Neural progenitor cell (in vitro differentiated cells): Measurements from ENCODE around the gene PSMC3. TPM values are rescaled to one million over a fixed set of nuclear protein-coding genes. Genes with fewer than 3 reads are reported as not detected.
A peak's percentile ranks its signal among the peaks of the same experiment; 100 is the strongest.

Experiments
- DNase-seq: peaks from one replicate; pipeline ENCODE4 v3.0.0-alpha.2; 2016; ENCODE audit warnings: low spot score
- H2AFZ ChIP-seq: fragments of 200-600 bp; sonication (generic); replicated peaks from 2 replicates; pipeline ENCODE4 v1.6.1; 2016; ENCODE audit warnings: antibody characterized with exemption
- H3F3A ChIP-seq: fragments of 200-600 bp; sonication (generic); 2 replicates; pipeline ENCODE4 v1.6.1; 2016; ENCODE audit warnings: antibody characterized with exemption, low read depth
- H3K27ac ChIP-seq: fragments of 200-600 bp; sonication (generic); 2 replicates; pipeline ENCODE4 v1.5.1; 2016; ENCODE audit warnings: mild to moderate bottlenecking
- H3K27me3 ChIP-seq: fragments of 200-600 bp; sonication (generic); 2 replicates; pipeline ENCODE4 v1.6.1; 2016; ENCODE audit warnings: mild to moderate bottlenecking, moderate library complexity
- H3K36me3 ChIP-seq: fragments of 200-600 bp; sonication (generic); 2 replicates; pipeline ENCODE4 v1.5.1; 2016
- H3K4me1 ChIP-seq: fragments of 200-600 bp; sonication (generic); 2 replicates; pipeline ENCODE4 v1.6.1; 2016; ENCODE audit warnings: mixed run types
- H3K4me2 ChIP-seq: fragments of 200-600 bp; sonication (generic); 2 replicates; pipeline ENCODE4 v1.6.1; 2016
- H3K4me3 ChIP-seq: fragments of 200-600 bp; sonication (generic); 2 replicates; pipeline ENCODE4 v1.5.1; 2016
- H3K79me2 ChIP-seq: fragments of 200-600 bp; sonication (generic); 2 replicates; pipeline ENCODE4 v1.6.1; 2016; ENCODE audit warnings: low read depth
- H3K9ac ChIP-seq: fragments of 200-600 bp; sonication (generic); 2 replicates; pipeline ENCODE4 v1.6.1; 2016
- H3K9me3 ChIP-seq: fragments of 200-600 bp; sonication (generic); 2 replicates; pipeline ENCODE4 v1.5.1; 2016; ENCODE audit warnings: low read depth
- H4K20me1 ChIP-seq: fragments of 200-600 bp; sonication (generic); 2 replicates; pipeline ENCODE4 v1.6.1; 2016; ENCODE audit warnings: low read depth
- H3K27ac Mint-ChIP-seq: 3 replicates; pipeline ENCODE4 v1.8.0; 2021; ENCODE audit warnings: mixed read lengths
- H3K27me3 Mint-ChIP-seq: 2 replicates; pipeline ENCODE4 v1.8.0; 2022; ENCODE audit warnings: low read depth, mild to moderate bottlenecking, inconsistent platforms, moderate library complexity, mixed read lengths; ENCODE audit not compliant: insufficient read depth
- H3K36me3 Mint-ChIP-seq: 3 replicates; pipeline ENCODE4 v1.8.0; 2021; ENCODE audit warnings: mixed read lengths
- H3K4me1 Mint-ChIP-seq: 3 replicates; pipeline ENCODE4 v1.8.0; 2021; ENCODE audit warnings: mixed read lengths
- H3K4me3 Mint-ChIP-seq: 3 replicates; pipeline ENCODE4 v1.8.0; 2021; ENCODE audit warnings: mild to moderate bottlenecking, moderate library complexity, mixed read lengths
- H3K9me3 Mint-ChIP-seq: 3 replicates; pipeline ENCODE4 v1.8.0; 2020; ENCODE audit warnings: mixed read lengths
- CTCF ChIP-seq: fragments of 200-600 bp; sonication (generic); IDR thresholded peaks from 2 replicates; pipeline ENCODE4 v1.5.1; 2017; ENCODE audit warnings: antibody characterized with exemption, mild to moderate bottlenecking
- EZH2 ChIP-seq: fragments of 200-600 bp; sonication (generic); IDR thresholded peaks from 2 replicates; pipeline ENCODE4 v1.6.1; 2017; ENCODE audit warnings: antibody characterized with exemption, mild to moderate bottlenecking, moderate library complexity
- EZH2phosphoT487 ChIP-seq: fragments of 200-600 bp; sonication (generic); IDR thresholded peaks from 2 replicates; pipeline ENCODE4 v1.6.1; 2017; ENCODE audit warnings: antibody characterized with exemption
- total RNA-seq: library from RNA; depleted of rRNA; stranded (reverse); fragments of >200 nt; gene quantifications from 2 replicates; pipeline ENCODE4 v1.2.3, GENCODE V29; 2015; ENCODE audit warnings: low replicate concordance

PSMC3 gene
- total RNA-seq, 1 donor from 2014 or later, result 175 TPM

GRCh38 chr11:47407746-47408590, 18.3 kb downstream of the PSMC3 start, which contains the start of gene SLC39A13:
Gene SLC39A13 (plus strand): TSS chr11:47408590. CDS start chr11:47410095, 1,505 bp downstream.
- H3K27ac ChIP-seq, result peak within 1 kb of the TSS; percentile 70
- Mint-ChIP-seq H3K9me3 (no peaks in the 10 kb centered on the region), H3K27me3 (peaks cover 10% of the 10 kb centered on the region), H3K4me3 (peak within 1 kb of the TSS; percentile 93), H3K4me1 (peaks cover 28% of the 10 kb centered on the region), H3K36me3 (no peaks in the 10 kb centered on the region), H3K27ac (peak within 1 kb of the TSS; percentile 87)
- H2AFZ ChIP-seq, result peak within 1 kb of the TSS; percentile 89
- H3F3A ChIP-seq, result peaks cover 25% of the 10 kb centered on the region
- H3K9ac ChIP-seq, result peak within 1 kb of the TSS; percentile 80
- H3K79me2 ChIP-seq, result no peaks in the 10 kb centered on the region
- H3K4me1 ChIP-seq, result no peaks in the 10 kb centered on the region
- peak within 1 kb of the TSS; percentile 97 for H3K4me2 ChIP-seq
- no peaks in the 10 kb centered on the region for H3K27me3 ChIP-seq
- peak; percentile 79 for TF ChIP-seq CTCF
- TF ChIP-seq EZH2, result no peak
- H3K9me3 ChIP-seq, result no peaks in the 10 kb centered on the region
- H3K4me3 ChIP-seq, result peak within 1 kb of the TSS; percentile 90
- peak; percentile 97 for DNase-seq
- peaks cover 2% of the 10 kb centered on the region for H4K20me1 ChIP-seq
- H3K36me3 ChIP-seq, result no peaks in the 10 kb centered on the region

- peak overlapping the region; percentile 93 for H3K4me3 Mint-ChIP-seq
- TF ChIP-seq EZH2 (no peak), EZH2phosphoT487 (no peak), CTCF (no peak)
These were observed 19.1 kb downstream of the PSMC3 start for GRCh38 chr11:47406896-47407745.

GRCh38 chr11:47403571-47403970, 22.7 kb downstream of the PSMC3 start:
- H3K27ac Mint-ChIP-seq, result peak overlapping the region; percentile 21
- H3K27ac ChIP-seq, result no peak overlapping the region

More at GRCh38 chr11:47406896-47407745, 19.1 kb downstream of the PSMC3 start:
- no peaks in the 10 kb centered on the region for H3K4me1 ChIP-seq
- Mint-ChIP-seq H3K9me3 (no peaks in the 10 kb centered on the region), H3K36me3 (no peaks in the 10 kb centered on the region), H3K27me3 (peaks cover 10% of the 10 kb centered on the region), H3K27ac (peak overlapping the region; percentile 87), H3K4me1 (peaks cover 31% of the 10 kb centered on the region)
- DNase-seq, result peak; percentile 25
- H3K4me2 ChIP-seq, result peak overlapping the region; percentile 77
- peak overlapping the region; percentile 52 for H2AFZ ChIP-seq
- H3K27me3 ChIP-seq, result no peaks in the 10 kb centered on the region
- H3F3A ChIP-seq, result peaks cover 25% of the 10 kb centered on the region
- H3K9me3 ChIP-seq, result no peaks in the 10 kb centered on the region
- H3K4me3 ChIP-seq, result peak overlapping the region; percentile 56
- no peaks in the 10 kb centered on the region for H3K79me2 ChIP-seq
- peak overlapping the region; percentile 18 for H3K9ac ChIP-seq
- peak overlapping the region; percentile 70 for H3K27ac ChIP-seq
- no peaks in the 10 kb centered on the region for H3K36me3 ChIP-seq
- no peaks in the 10 kb centered on the region for H4K20me1 ChIP-seq

More at GRCh38 chr11:47403571-47403970, 22.7 kb downstream of the PSMC3 start:
- Histone ChIP-seq H3K4me1 (peaks cover 8% of the 10 kb centered on the region), H2AFZ (no peak overlapping the region), H3K4me2 (no peak overlapping the region), H3K79me2 (no peaks in the 10 kb centered on the region), H3K36me3 (no peaks in the 10 kb centered on the region), H3F3A (peaks cover 52% of the 10 kb centered on the region), H3K4me3 (no peak overlapping the region), H3K9ac (no peak overlapping the region), H4K20me1 (no peaks in the 10 kb centered on the region), H3K9me3 (no peaks in the 10 kb centered on the region), H3K27me3 (no peaks in the 10 kb centered on the region)
- Mint-ChIP-seq H3K4me3 (peak overlapping the region; percentile 48), H3K27me3 (peaks cover 23% of the 10 kb centered on the region), H3K9me3 (no peaks in the 10 kb centered on the region), H3K36me3 (no peaks in the 10 kb centered on the region), H3K4me1 (peaks cover 33% of the 10 kb centered on the region)
- peak; percentile 16 for DNase-seq
- TF ChIP-seq EZH2 (no peak), EZH2phosphoT487 (no peak), CTCF (no peak)
